OCI-LY1 (cell line): ENCODE measurements around the gene BLCAP.

Experiments used
- EZH2 ChIP-seq: fragments of 200-600 bp; sonication (generic), shearing (Covaris generic); IDR thresholded peaks from 2 replicates; pipeline ENCODE4 v1.8.0; 2017; ENCODE audit warnings: borderline replicate concordance, mixed run types, mild to moderate bottlenecking, antibody characterized with exemption, low read length, moderate library complexity, mixed read lengths
- TF ChIP-seq, protein P1 (sequence below): fragments of 200-600 bp; sonication (generic), shearing (Covaris generic); IDR thresholded peaks from 2 replicates; pipeline ENCODE4 v1.5.1; 2017; ENCODE audit warnings: mild to moderate bottlenecking, antibody characterized with exemption, low read length, moderate library complexity, mixed read lengths

DNA sequence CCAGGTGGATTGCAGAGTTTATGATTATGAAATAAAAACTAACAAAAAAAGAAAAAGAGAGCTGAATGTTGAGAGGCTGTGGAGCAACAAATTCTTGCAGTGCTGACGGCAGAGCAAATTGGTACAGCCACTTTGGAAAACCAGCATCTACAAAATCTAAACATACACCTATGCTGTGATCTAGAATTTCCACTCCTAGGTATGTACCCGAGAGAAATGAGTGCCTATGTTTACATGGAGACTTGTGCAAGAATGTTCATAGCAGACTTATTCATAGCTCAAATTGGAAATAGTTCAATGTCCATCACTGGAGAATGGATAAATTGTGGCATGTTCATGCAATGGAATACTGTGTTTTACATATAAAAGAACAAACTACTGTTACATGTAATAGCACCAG is 3.0 kb upstream of the BLCAP start:
- TF ChIP-seq, protein P1, sequence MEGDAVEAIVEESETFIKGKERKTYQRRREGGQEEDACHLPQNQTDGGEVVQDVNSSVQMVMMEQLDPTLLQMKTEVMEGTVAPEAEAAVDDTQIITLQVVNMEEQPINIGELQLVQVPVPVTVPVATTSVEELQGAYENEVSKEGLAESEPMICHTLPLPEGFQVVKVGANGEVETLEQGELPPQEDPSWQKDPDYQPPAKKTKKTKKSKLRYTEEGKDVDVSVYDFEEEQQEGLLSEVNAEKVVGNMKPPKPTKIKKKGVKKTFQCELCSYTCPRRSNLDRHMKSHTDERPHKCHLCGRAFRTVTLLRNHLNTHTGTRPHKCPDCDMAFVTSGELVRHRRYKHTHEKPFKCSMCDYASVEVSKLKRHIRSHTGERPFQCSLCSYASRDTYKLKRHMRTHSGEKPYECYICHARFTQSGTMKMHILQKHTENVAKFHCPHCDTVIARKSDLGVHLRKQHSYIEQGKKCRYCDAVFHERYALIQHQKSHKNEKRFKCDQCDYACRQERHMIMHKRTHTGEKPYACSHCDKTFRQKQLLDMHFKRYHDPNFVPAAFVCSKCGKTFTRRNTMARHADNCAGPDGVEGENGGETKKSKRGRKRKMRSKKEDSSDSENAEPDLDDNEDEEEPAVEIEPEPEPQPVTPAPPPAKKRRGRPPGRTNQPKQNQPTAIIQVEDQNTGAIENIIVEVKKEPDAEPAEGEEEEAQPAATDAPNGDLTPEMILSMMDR: no peak
- TF ChIP-seq EZH2: no peak
